ENCODE results near the gene CMPK2.

DNA sequence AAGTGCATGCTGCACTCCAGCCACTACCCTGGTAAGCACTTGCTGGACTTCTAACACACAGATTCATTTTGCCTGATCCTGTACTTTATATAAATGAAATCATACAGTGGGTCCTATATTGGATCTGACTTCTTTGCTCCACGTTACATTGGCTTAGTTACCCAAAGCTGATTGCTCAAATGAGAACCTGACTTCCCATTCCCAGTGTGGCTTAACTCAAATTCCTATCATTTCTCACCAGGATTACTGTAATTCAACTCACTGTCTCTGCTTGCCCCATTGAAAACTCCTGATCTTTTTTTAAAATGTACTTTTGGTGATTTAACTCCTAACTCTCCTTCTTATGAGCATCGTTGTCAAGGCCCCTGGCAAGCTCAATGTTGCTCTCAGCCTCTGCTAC is 13.3 kb upstream of the CMPK2 start:
- TF ChIP-seq POLR2A (IDR thresholded peaks at IDR 0.05; ENCODE audit: low read depth, low read length): no peak
- no peak for TF ChIP-seq ETV6 (conservative IDR thresholded peaks at IDR 0.05 in 1 of 2, IDR thresholded peaks at IDR 0.05 in 1 of 2; ENCODE audit: borderline replicate concordance in 1 of 2, low read depth in 1 of 2)
- TF ChIP-seq, protein P1, sequence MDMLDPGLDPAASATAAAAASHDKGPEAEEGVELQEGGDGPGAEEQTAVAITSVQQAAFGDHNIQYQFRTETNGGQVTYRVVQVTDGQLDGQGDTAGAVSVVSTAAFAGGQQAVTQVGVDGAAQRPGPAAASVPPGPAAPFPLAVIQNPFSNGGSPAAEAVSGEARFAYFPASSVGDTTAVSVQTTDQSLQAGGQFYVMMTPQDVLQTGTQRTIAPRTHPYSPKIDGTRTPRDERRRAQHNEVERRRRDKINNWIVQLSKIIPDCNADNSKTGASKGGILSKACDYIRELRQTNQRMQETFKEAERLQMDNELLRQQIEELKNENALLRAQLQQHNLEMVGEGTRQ (IDR thresholded peaks at IDR 0.05; ENCODE audit: borderline replicate concordance, low read depth, low read length): no peak
- no peak for TF ChIP-seq BCL11A (IDR thresholded peaks at IDR 0.05; ENCODE audit: low read depth, low read length)
- TF ChIP-seq, protein P2, sequence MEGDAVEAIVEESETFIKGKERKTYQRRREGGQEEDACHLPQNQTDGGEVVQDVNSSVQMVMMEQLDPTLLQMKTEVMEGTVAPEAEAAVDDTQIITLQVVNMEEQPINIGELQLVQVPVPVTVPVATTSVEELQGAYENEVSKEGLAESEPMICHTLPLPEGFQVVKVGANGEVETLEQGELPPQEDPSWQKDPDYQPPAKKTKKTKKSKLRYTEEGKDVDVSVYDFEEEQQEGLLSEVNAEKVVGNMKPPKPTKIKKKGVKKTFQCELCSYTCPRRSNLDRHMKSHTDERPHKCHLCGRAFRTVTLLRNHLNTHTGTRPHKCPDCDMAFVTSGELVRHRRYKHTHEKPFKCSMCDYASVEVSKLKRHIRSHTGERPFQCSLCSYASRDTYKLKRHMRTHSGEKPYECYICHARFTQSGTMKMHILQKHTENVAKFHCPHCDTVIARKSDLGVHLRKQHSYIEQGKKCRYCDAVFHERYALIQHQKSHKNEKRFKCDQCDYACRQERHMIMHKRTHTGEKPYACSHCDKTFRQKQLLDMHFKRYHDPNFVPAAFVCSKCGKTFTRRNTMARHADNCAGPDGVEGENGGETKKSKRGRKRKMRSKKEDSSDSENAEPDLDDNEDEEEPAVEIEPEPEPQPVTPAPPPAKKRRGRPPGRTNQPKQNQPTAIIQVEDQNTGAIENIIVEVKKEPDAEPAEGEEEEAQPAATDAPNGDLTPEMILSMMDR (IDR thresholded peaks at IDR 0.05 in 2 of 3, conservative IDR thresholded peaks at IDR 0.05 in 1 of 3; ENCODE audit: control insufficient read depth in 2 of 3, extremely low read depth in 1 of 3, insufficient read depth in 1 of 3, low read depth in 3 of 3, low read length in 3 of 3): no peak
- no peak for TF ChIP-seq KDM1A (IDR thresholded peaks at IDR 0.05; ENCODE audit: borderline replicate concordance)
- no peak for TF ChIP-seq CEBPB (IDR thresholded peaks at IDR 0.05; ENCODE audit: borderline replicate concordance in 1 of 2, low read depth in 2 of 2, low read length in 2 of 2)

Measured in GM12878 (cell line).